SU-DHL-6 (cell line): ENCODE results near the gene POU6F1.
"Not testable (repeated sequence)": the region's sequence is repeated elsewhere in the genome, so short reads cannot be mapped to it uniquely, and the experiment has no call there.

Experiments
- H2AFZ ChIP-seq: fragments of 200-600 bp; sonication (generic); 2 replicates; pipeline ENCODE4 v1.6.1; 2014; ENCODE audit warnings: low read depth, mild to moderate bottlenecking, moderate library complexity, mixed read lengths, antibody characterized with exemption, low read length; ENCODE audit not compliant: severe bottlenecking
- H3F3A ChIP-seq: fragments of 200-600 bp; shearing (Covaris generic); 2 replicates; pipeline ENCODE4 v1.6.0; 2016; ENCODE audit warnings: antibody characterized with exemption, mild to moderate bottlenecking; ENCODE audit not compliant: insufficient read depth
- H3K27ac ChIP-seq: fragments of 200-600 bp; sonication (generic); 2 replicates; pipeline ENCODE4 v1.5.1; 2016; ENCODE audit warnings: low read depth, mild to moderate bottlenecking, low read length, moderate library complexity, mixed read lengths
- H3K27me3 ChIP-seq: fragments of 200-600 bp; sonication (generic), shearing (Covaris generic); 2 replicates; pipeline ENCODE4 v1.6.0; 2014; ENCODE audit warnings: mild to moderate bottlenecking, low read length
- H3K36me3 ChIP-seq: fragments of 200-600 bp; sonication (generic); 2 replicates; pipeline ENCODE4 v1.6.1; 2014; ENCODE audit warnings: mild to moderate bottlenecking, low read length, mixed read lengths
- H3K4me2 ChIP-seq: fragments of 300-600, 200-600 bp; shearing (Covaris generic), sonication (generic); 2 replicates; pipeline ENCODE4 v1.6.0; 2014; ENCODE audit warnings: low read length, low read depth, mild to moderate bottlenecking; ENCODE audit not compliant: poor library complexity, severe bottlenecking
- H3K4me3 ChIP-seq: fragments of 200-600 bp; sonication (generic); 2 replicates; pipeline ENCODE4 v1.5.1; 2014; ENCODE audit warnings: antibody characterized with exemption, low read length, mild to moderate bottlenecking, mixed read lengths; ENCODE audit not compliant: insufficient read depth, poor library complexity, severe bottlenecking
- H3K79me2 ChIP-seq: fragments of 200-600 bp; sonication (generic); 2 replicates; pipeline ENCODE4 v1.6.1; 2014; ENCODE audit warnings: mild to moderate bottlenecking, low read length, moderate library complexity; ENCODE audit not compliant: insufficient read depth
- H3K9ac ChIP-seq: fragments of 200-600 bp; sonication (generic); 2 replicates; pipeline ENCODE4 v1.7.0; 2014; ENCODE audit warnings: mild to moderate bottlenecking, low read length
- H3K9me2 ChIP-seq: fragments of 200-600 bp; sonication (generic); replicated peaks from 2 replicates; pipeline ENCODE4 v1.6.1; 2014; ENCODE audit warnings: low read length; ENCODE audit not compliant: insufficient read depth
- H3K9me3 ChIP-seq: fragments of 200-600 bp; sonication (generic); 2 replicates; pipeline ENCODE4 v1.6.1; 2014; ENCODE audit warnings: low read length, mixed read lengths; ENCODE audit not compliant: insufficient read depth
- H4K20me1 ChIP-seq: fragments of 200-600 bp; sonication (generic); 2 replicates; pipeline ENCODE4 v1.6.1; 2014; ENCODE audit warnings: low read depth, mild to moderate bottlenecking, antibody characterized with exemption, low read length, moderate library complexity, mixed read lengths
- EZH2phosphoT487 ChIP-seq: fragments of 200-600 bp; sonication (generic), shearing (Covaris generic); conservative IDR thresholded peaks from 2 replicates; pipeline ENCODE4 v1.6.1; 2018; ENCODE audit warnings: mild to moderate bottlenecking, antibody characterized with exemption, low read length, moderate library complexity, mixed read lengths
- TF ChIP-seq, protein P1 (sequence below): fragments of 200-600 bp; sonication (generic); IDR thresholded peaks from one replicate; pipeline ENCODE4 v1.5.1; 2017; ENCODE audit warnings: antibody characterized with exemption, mild to moderate bottlenecking, low read length, moderate library complexity; ENCODE audit not compliant: insufficient read depth, poor library complexity, severe bottlenecking

POU6F1 gene

DNA sequence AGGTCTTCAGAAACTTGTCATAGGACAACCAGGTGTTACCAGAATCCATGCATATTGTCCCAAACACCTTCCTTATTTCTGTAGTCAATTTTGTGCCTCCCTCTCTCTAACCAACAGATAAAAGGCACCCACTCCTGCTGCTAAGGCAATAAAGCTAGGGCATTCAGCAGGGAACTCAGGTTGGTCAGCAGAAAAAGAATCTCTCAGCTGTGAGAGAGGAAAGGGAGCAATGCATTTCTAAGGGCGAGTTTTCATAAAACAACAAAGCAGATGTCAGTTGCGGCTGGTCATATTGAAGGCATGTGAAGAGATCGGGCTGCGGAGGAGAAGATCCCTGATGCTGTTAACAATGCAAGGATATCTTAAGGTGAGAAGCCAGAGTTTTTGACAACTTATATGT, 7.4 kb upstream of the POU6F1 start:
- Histone ChIP-seq H3K79me2 (no peaks in the 10 kb centered on the region), H3K4me2 (no peak overlapping the region), H3K27ac (no peak overlapping the region), H3F3A (no peaks in the 10 kb centered on the region), H4K20me1 (no peaks in the 10 kb centered on the region), H3K4me3 (no peak overlapping the region), H3K27me3 (no peaks in the 10 kb centered on the region), H3K36me3 (no peaks in the 10 kb centered on the region), H3K9ac (no peak overlapping the region), H3K9me3 (no peaks in the 10 kb centered on the region), H3K9me2 (no peaks in the 10 kb centered on the region), H2AFZ (no peak overlapping the region)
- no peak for TF ChIP-seq EZH2phosphoT487
- TF ChIP-seq, protein P1, sequence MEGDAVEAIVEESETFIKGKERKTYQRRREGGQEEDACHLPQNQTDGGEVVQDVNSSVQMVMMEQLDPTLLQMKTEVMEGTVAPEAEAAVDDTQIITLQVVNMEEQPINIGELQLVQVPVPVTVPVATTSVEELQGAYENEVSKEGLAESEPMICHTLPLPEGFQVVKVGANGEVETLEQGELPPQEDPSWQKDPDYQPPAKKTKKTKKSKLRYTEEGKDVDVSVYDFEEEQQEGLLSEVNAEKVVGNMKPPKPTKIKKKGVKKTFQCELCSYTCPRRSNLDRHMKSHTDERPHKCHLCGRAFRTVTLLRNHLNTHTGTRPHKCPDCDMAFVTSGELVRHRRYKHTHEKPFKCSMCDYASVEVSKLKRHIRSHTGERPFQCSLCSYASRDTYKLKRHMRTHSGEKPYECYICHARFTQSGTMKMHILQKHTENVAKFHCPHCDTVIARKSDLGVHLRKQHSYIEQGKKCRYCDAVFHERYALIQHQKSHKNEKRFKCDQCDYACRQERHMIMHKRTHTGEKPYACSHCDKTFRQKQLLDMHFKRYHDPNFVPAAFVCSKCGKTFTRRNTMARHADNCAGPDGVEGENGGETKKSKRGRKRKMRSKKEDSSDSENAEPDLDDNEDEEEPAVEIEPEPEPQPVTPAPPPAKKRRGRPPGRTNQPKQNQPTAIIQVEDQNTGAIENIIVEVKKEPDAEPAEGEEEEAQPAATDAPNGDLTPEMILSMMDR = no peak

DNA sequence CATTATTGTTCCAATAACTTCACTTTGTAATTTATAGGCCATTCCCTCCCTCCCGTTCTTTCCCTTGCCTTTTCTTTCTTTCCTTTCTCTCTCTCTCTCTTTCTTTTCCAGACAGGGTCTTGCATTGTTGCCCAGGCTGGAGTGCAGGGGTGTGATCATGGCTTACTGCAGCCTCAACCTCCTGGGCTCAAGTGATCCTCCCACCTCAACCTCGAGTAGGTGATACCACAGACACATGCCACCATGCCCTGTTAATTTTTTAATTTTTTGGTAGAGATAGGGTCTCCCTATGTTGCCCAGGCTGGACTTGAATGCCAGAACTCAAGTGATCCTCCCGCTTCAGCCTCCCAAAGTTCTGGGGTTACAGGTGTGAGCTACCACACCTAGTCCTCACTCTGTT, 6.8 kb upstream of the POU6F1 start:
- Histone ChIP-seq H4K20me1 (no peaks in the 10 kb centered on the region), H3K9me3 (no peaks in the 10 kb centered on the region), H3K36me3 (no peaks in the 10 kb centered on the region), H3K9me2 (no peaks in the 10 kb centered on the region), H3F3A (no peaks in the 10 kb centered on the region), H3K79me2 (no peaks in the 10 kb centered on the region), H3K4me2 (no peak overlapping the region), H3K9ac (no peak overlapping the region), H3K4me3 (no peak overlapping the region), H3K27ac (no peak overlapping the region), H3K27me3 (no peaks in the 10 kb centered on the region), H2AFZ (no peak overlapping the region)
- no peak for TF ChIP-seq EZH2phosphoT487
- TF ChIP-seq, protein P1 = no peak

DNA sequence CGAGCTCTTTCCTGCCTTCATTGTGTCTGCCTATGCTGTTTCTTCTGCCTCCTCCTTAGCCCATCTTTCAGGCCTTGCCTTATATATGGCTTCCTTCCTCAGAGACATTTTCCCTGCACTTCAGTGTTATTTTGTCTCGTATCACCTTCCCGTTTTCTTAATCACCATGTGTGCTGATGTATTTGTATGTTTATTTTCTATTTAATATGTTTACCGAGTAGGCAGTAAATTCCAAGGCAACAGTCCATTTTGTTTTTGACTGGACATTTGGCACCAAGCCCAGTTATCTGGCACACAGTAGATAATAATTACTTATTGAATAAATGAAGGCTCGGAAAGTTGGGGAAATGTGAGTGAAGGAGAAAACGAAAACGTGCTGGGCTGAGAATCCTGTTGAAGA, 4.6 kb upstream of the POU6F1 start:
- no peaks in the 10 kb centered on the region for H3K36me3 ChIP-seq
- H3K27me3 ChIP-seq = no peaks in the 10 kb centered on the region
- H4K20me1 ChIP-seq = no peaks in the 10 kb centered on the region
- H3K27ac ChIP-seq = no peak overlapping the region
- TF ChIP-seq, protein P1 = no peak
- TF ChIP-seq EZH2phosphoT487 = no peak
- H3K9me2 ChIP-seq = no peaks in the 10 kb centered on the region
- no peaks in the 10 kb centered on the region for H3K9me3 ChIP-seq
- no peak overlapping the region for H3K4me2 ChIP-seq
- H3K9ac ChIP-seq = no peak overlapping the region
- no peaks in the 10 kb centered on the region for H3K79me2 ChIP-seq
- H3F3A ChIP-seq = peaks cover 8% of the 10 kb centered on the region; the same call in 1 of the 2 replicates
- H2AFZ ChIP-seq = no peak overlapping the region
- no peak overlapping the region for H3K4me3 ChIP-seq

DNA sequence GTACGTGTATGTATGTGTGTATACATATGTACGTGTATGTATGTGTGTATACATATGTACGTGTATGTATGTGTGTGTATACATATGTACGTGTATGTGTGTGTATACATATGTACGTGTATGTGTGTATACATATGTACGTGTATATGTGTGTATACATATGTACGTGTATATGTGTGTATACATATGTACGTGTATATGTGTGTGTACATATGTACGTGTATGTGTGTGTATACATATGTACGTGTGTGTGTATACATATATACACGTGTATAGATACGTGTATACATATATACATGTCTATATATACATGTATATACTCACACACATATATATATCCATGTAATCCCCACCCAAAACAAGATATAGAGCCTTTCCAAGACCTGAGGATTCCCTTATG, 2.0 kb upstream of the POU6F1 start:
- not testable (repeated sequence) for H3K4me3 ChIP-seq, H3K79me2 ChIP-seq, H3K36me3 ChIP-seq, H3K4me2 ChIP-seq, H4K20me1 ChIP-seq, H3K27me3 ChIP-seq, H3K9me2 ChIP-seq, H3K9me3 ChIP-seq, H3K9ac ChIP-seq, H2AFZ ChIP-seq, H3K27ac ChIP-seq
- H3F3A ChIP-seq = peaks cover 25% of the 10 kb centered on the region
